Stimulated activated CD4-positive, alpha-beta T cell treated with anti-CD3 and anti-CD28 coated beads, TNF-alpha, amount 100 ng/mL, for 48 hours (primary cell): ENCODE data around the gene UNK.
"Not testable (repeated sequence)": the region's sequence is repeated elsewhere in the genome, so short reads cannot be mapped to it uniquely, and the experiment has no call there.

Source experiments
- DNase-seq, 3 donors: peaks; one replicate each; pipeline ENCODE4 v3.0.0-alpha.2; 2020; ENCODE audit warnings: low read depth in 3 of 3

The UNK gene

GRCh38 chr17:75771334-75772281 is 13.0 kb upstream of the UNK start:
- no peak for DNase-seq

GRCh38 chr17:75773121-75773807 is 11.3 kb upstream of the UNK start:
- DNase-seq: no peak

- no peak for DNase-seq
Measured at GRCh38 chr17:75773808-75774470, 10.7 kb upstream of the UNK start.

- no peak for DNase-seq
Measured at GRCh38 chr17:75774471-75774990, 10.1 kb upstream of the UNK start.

- DNase-seq: no peak
Measured at GRCh38 chr17:75774991-75775668, 9.5 kb upstream of the UNK start.

GRCh38 chr17:75776386-75777295 is 8.0 kb upstream of the UNK start:
- no peak for DNase-seq

- no peak for DNase-seq
Measured at GRCh38 chr17:75777296-75777922, 7.2 kb upstream of the UNK start.

- DNase-seq: not testable (repeated sequence)
Measured at GRCh38 chr17:75778066-75778860, 6.3 kb upstream of the UNK start.

GRCh38 chr17:75778861-75779249 is 5.8 kb upstream of the UNK start:
- peak in 2 of 3 donors; percentile 58 to 66 for DNase-seq

- DNase-seq: peak; percentile 83 to 93 (median 85)
Measured at GRCh38 chr17:75779250-75779986, 5.2 kb upstream of the UNK start.

GRCh38 chr17:75779987-75780889 is 4.4 kb upstream of the UNK start:
- DNase-seq: no peak

- DNase-seq: no peak
Measured at GRCh38 chr17:75783069-75783783, 1.4 kb upstream of the UNK start.

GRCh38 chr17:75783803-75784472 is 668 bp upstream of the UNK start:
- DNase-seq: no peak

GRCh38 chr17:75785016-75785890 is 647 bp downstream of the UNK start:
- DNase-seq: peak; percentile 74 to 87 (median 81)

GRCh38 chr17:75791254-75791653 is 6.6 kb downstream of the UNK start:
- no peak for DNase-seq
